ENCODE data around the gene TK2. TPM values are rescaled to one million over a fixed set of nuclear protein-coding genes. Genes with fewer than 3 reads are reported as not detected.

TK2 gene
- total RNA-seq, 1 experiment from 2014 or later: 10.3 TPM

DNA sequence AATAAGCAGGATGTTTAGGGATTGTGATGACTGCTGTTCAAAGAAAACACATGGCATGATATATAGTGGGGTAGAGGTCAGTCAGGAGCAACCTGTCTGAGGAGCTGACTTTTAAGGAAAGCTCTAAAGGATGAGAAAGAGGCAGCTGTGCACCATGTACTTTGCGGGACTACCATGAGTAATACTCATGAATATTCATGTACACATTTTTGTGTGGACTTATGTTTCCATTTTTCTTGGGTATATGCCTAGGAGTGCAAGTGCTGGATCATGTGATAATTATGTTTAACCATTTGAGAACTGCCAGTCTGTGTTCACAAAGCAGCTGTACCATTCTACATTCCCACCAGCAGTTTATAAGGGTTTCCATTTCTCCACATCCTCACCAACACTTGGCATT is 87.0 kb downstream of the TK2 start:
- no peak for DNase-seq (ENCODE audit: low spot score)

DNA sequence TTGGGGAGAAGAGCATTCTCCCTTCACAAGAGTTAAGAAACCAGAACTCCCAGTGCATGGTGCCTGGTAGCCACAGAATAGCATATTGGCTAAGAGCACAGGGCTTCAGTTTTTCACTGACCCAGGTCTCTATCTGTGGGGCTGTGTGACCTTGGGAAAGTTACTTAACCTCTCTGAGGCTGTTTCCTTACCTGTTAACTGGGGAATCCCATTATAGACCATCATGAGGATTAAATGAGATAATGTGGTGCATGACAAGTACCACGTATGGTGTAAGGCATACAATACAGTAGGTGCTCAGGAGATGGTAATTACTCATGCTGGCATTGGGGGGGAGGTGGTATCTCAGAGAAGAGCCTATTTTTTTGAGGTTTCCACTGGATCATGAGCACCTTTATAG is 89.2 kb downstream of the TK2 start:
- DNase-seq (ENCODE audit: low spot score): no peak
- in situ Hi-C loops (cut with HindIII; ENCODE audit: low sequenced_read_pairs): no loop called here

More for the DNA sequence above, 87.0 kb downstream of the TK2 start:
- in situ Hi-C loops (cut with HindIII; ENCODE audit: low sequenced_read_pairs): no loop called here

DNA sequence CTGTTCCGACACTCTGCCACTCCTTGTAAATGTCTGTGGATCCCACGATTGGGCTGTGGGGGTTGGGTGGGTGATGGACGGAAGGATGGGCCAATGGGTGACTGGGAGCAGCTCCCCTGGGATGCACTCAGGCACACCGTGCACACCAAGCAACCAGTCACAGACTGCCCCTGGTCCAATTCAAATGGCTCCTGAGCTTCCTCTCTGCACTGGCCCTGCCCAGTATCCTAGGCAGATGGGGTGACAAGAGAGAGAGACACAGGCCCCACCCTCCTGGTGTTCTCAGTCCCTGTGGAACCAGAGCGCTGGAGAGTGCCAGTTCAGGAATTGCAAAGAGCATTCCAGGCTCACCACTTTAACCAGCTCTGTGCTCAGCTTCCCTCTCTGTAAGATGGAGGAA is 90.0 kb downstream of the TK2 start:
- in situ Hi-C loops (cut with HindIII; ENCODE audit: low sequenced_read_pairs): no loop called here
- DNase-seq (ENCODE audit: low spot score): no peak

DNA sequence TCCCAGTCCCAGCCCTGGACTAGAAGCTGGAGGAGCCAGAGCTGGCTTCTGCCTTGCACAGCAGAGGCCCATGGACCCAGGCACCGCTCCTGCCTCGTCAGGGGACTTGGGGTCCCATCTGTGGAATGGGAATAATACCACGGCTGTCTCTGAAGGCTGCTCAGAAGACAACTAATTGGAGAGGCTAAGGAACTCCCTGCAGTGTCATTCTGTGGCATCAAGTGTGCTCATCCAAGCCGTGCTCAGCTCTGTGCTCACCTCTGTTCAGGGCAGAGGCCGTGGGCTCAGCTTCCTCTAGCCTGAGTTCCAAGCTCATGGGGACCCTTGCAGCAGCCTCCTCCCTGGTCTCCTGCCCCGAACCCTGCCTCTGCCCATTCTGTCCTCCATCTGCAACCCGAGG is 91.1 kb downstream of the TK2 start:
- in situ Hi-C loops (cut with HindIII; ENCODE audit: low sequenced_read_pairs): no loop called here
- no peak for DNase-seq (ENCODE audit: low spot score)

DNA sequence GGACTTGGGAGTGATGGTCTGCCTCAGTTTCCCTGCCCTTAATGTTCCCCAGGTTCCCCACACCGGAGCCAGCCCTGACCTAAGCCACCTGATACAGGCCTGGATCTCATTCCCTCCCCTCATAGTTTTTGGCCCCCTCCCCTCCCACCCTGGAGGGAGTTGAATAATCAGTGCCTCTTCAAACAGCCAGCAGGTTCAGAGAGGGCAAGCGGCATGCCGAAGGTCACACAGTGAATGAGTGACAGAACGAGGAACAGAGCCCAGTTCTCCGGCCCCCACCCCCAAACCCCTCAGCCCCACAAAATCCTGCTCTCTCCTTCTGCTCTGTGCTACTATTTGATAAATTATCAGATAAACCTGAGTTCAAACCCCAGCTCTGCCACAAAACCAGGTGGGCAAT is 91.6 kb downstream of the TK2 start:
- no peak for DNase-seq (ENCODE audit: low spot score)
- in situ Hi-C loops (cut with HindIII; ENCODE audit: low sequenced_read_pairs): no loop called here

Other genes with a start within 250 kb of the TK2 start
- gene CDH5, start 183.4 kb downstream of the TK2 start, total RNA-seq (2014; rRNA removed; shearing (Covaris generic)): not detected in 2 replicates
- gene BEAN1, start 122.8 kb downstream of the TK2 start, total RNA-seq (2014; rRNA removed; shearing (Covaris generic)): not detected in 2 replicates
- 122 and 134 TPM in 2 replicates for gene CKLF, start 2.5 kb upstream of the TK2 start, total RNA-seq (2014; rRNA removed; shearing (Covaris generic))
- 3.1 TPM in 1 of 2 replicates, not detected in the other for gene CMTM1, start 16.3 kb upstream of the TK2 start, total RNA-seq (2014; rRNA removed; shearing (Covaris generic))
- not detected in 2 replicates for gene CMTM2, start 29.3 kb upstream of the TK2 start, total RNA-seq (2014; rRNA removed; shearing (Covaris generic))
- gene CMTM3, start 54.6 kb upstream of the TK2 start, total RNA-seq (2014; rRNA removed; shearing (Covaris generic)): 55.1 and 62.1 TPM in 2 replicates
- 11.9 and 22.5 TPM in 2 replicates for gene CMTM4, start 146.6 kb upstream of the TK2 start, total RNA-seq (2014; rRNA removed; shearing (Covaris generic))
- 41.6 and 63.4 TPM in 2 replicates for gene DYNC1LI2, start 201.5 kb upstream of the TK2 start, total RNA-seq (2014; rRNA removed; shearing (Covaris generic))

Measured in G401 (cell line).